SH-SY5Y (cell line): ENCODE measurements around the gene COMMD10.

Experiments used
- GATA2 ChIP-seq: IDR thresholded peaks from 2 replicates; pipeline ENCODE4 v1.6.1; 2011; ENCODE audit warnings: mild to moderate bottlenecking, low read depth, low read length
- GATA3 ChIP-seq: IDR thresholded peaks from 2 replicates; pipeline ENCODE4 v1.6.1; 2011; ENCODE audit warnings: low read depth, mild to moderate bottlenecking, low read length, moderate library complexity

DNA sequence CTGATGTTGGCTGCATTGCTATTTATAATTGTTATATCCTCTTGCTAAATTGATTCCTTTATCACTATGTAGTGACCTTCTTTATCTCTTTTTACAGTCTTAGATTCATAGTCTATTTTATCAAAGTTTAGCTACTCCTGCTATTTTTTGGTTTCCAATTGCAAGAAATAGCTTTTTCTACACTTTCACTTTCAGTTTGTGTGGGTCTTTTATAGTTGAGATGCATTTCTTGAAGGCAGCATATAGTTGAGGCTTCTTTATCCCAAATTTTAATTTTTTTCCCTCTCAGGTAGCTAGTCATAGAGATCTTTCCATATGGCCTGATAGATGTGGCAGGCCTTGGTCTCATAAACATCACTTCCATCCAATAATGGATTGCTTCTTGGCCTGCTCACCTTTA lies 228.5 kb downstream of the COMMD10 start:
- TF ChIP-seq GATA2 (no peak), GATA3 (no peak)
